HEK293 (cell line): ENCODE results near the gene AKAP8L.

Experiments used
- CTCF ChIA-PET: fragments of 350-600 bp; formaldehyde crosslinking; extraction: SDS; loops from one replicate; lab custom pipeline; 2021; ENCODE audit warnings: antibody characterized with exemption; lab: Yijun Ruan, JAX
- POLR2A ChIA-PET: fragments of 300-600 bp; formaldehyde crosslinking; extraction: SDS; loops from one replicate; lab custom pipeline; 2020; ENCODE audit warnings: antibody characterized with exemption, inconsistent platforms; lab: Yijun Ruan, JAX
- H3K27ac ChIP-seq: fragments of 200-500 bp; sonication (Bioruptor generic); 2 replicates; pipeline ENCODE4 v1.5.1; 2014; ENCODE audit warnings: low read depth, low read length, control low read depth, inconsistent platforms; ENCODE audit errors: extremely low read depth
- H3K36me3 ChIP-seq, 2 experiments: fragments of 200-500 bp in 1 of 2; sonication (Bioruptor generic) in 1 of 2; 1 replicate in 1 of 2; 2 replicates in 1 of 2; pipeline ENCODE4 v1.5.1; 2014 to 2017; ENCODE audit warnings: inconsistent platforms in 2 of 2, low read length in 2 of 2; ENCODE audit not compliant: control insufficient read depth in 2 of 2, insufficient read depth in 1 of 2
- H3K4me1 ChIP-seq: fragments of 200-500 bp; sonication (Bioruptor generic); 2 replicates; pipeline ENCODE4 v1.5.1; 2014; ENCODE audit warnings: mild to moderate bottlenecking, low read length, inconsistent platforms; ENCODE audit not compliant: control insufficient read depth, insufficient read depth
- H3K4me3 ChIP-seq: 2 replicates; pipeline ENCODE4 v1.5.1; 2011; ENCODE audit warnings: low read depth, mild to moderate bottlenecking, control low read depth, low read length, moderate library complexity
- H3K9me3 ChIP-seq: fragments of 200-500 bp; sonication (Bioruptor generic); 2 replicates; pipeline ENCODE4 v1.5.1; 2014; ENCODE audit warnings: low read depth, low read length, inconsistent platforms; ENCODE audit not compliant: control insufficient read depth, insufficient read depth
- GLIS1 ChIP-seq: fragments of 450-650 bp; formaldehyde crosslinking; IDR thresholded peaks from 2 replicates; pipeline ENCODE4 v1.5.1; 2016; ENCODE audit warnings: missing biosample characterization, missing genetic modification characterization
- KLF10 ChIP-seq: fragments of 450-650 bp; IDR thresholded peaks from 2 replicates; pipeline ENCODE4 v1.5.1; 2018; ENCODE audit warnings: missing biosample characterization, mild to moderate bottlenecking, missing genetic modification characterization
- KLF16 ChIP-seq: fragments of 450-650 bp; formaldehyde crosslinking; IDR thresholded peaks from 2 replicates; pipeline ENCODE4 v1.5.1; 2017; ENCODE audit warnings: missing biosample characterization, missing genetic modification characterization
- KLF9 ChIP-seq: fragments of 450-650 bp; formaldehyde crosslinking; IDR thresholded peaks from 2 replicates; pipeline ENCODE4 v1.5.1; 2016; ENCODE audit warnings: missing biosample characterization, missing genetic modification characterization, low read depth
- MZF1 ChIP-seq: fragments of 450-650 bp; formaldehyde crosslinking; IDR thresholded peaks from 2 replicates; pipeline ENCODE4 v1.5.1; 2017; ENCODE audit warnings: missing biosample characterization, missing genetic modification characterization, borderline replicate concordance
- TRIM28 ChIP-seq: IDR thresholded peaks from 2 replicates; pipeline ENCODE4 v1.6.1; 2011; ENCODE audit warnings: low read length, control low read depth, borderline replicate concordance
- ZBTB44 ChIP-seq: fragments of 450-650 bp; IDR thresholded peaks from 2 replicates; pipeline ENCODE4 v1.5.1; 2018; ENCODE audit warnings: missing biosample characterization, mild to moderate bottlenecking, missing genetic modification characterization
- ZEB2 ChIP-seq: fragments of 450-650 bp; formaldehyde crosslinking; IDR thresholded peaks from 2 replicates; pipeline ENCODE4 v1.5.1; 2016; ENCODE audit warnings: missing biosample characterization, missing genetic modification characterization
- ZFHX2 ChIP-seq: fragments of 450-650 bp; formaldehyde crosslinking; conservative IDR thresholded peaks from 2 replicates; pipeline ENCODE4 v1.5.1; 2016; ENCODE audit warnings: missing biosample characterization, missing genetic modification characterization
- ZNF184 ChIP-seq: fragments of 450-650 bp; IDR thresholded peaks from 2 replicates; pipeline ENCODE4 v1.5.1; 2018; ENCODE audit warnings: missing biosample characterization, mild to moderate bottlenecking, missing genetic modification characterization
- ZNF223 ChIP-seq: fragments of 450-650 bp; formaldehyde crosslinking; IDR thresholded peaks from 2 replicates; pipeline ENCODE4 v1.5.1; 2016; ENCODE audit warnings: missing biosample characterization, missing genetic modification characterization
- ZNF302 ChIP-seq: fragments of 450-650 bp; formaldehyde crosslinking; IDR thresholded peaks from 2 replicates; pipeline ENCODE4 v1.5.1; 2016; ENCODE audit warnings: missing biosample characterization, missing genetic modification characterization, low read depth
- ZNF324 ChIP-seq: fragments of 450-650 bp; formaldehyde crosslinking; IDR thresholded peaks from 2 replicates; pipeline ENCODE4 v1.5.1; 2016; ENCODE audit warnings: missing biosample characterization, missing genetic modification characterization
- ZNF350 ChIP-seq: fragments of 450-650 bp; formaldehyde crosslinking; IDR thresholded peaks from 2 replicates; pipeline ENCODE4 v1.5.0; 2017; ENCODE audit warnings: missing biosample characterization, mild to moderate bottlenecking, missing genetic modification characterization
- ZNF404 ChIP-seq: fragments of 450-650 bp; formaldehyde crosslinking; IDR thresholded peaks from 2 replicates; pipeline ENCODE4 v1.5.1; 2017; ENCODE audit warnings: missing biosample characterization, missing genetic modification characterization
- ZNF473 ChIP-seq: fragments of 450-650 bp; formaldehyde crosslinking; IDR thresholded peaks from 2 replicates; pipeline ENCODE4 v1.5.1; 2017; ENCODE audit warnings: missing biosample characterization, missing genetic modification characterization
- ZNF510 ChIP-seq: fragments of 450-650 bp; formaldehyde crosslinking; IDR thresholded peaks from 2 replicates; pipeline ENCODE4 v1.5.1; 2018; ENCODE audit warnings: mild to moderate bottlenecking, missing genetic modification characterization, missing biosample characterization; ENCODE audit not compliant: insufficient replicate concordance
- ZNF660 ChIP-seq: fragments of 450-650 bp; IDR thresholded peaks from 2 replicates; pipeline ENCODE4 v1.5.1; 2018; ENCODE audit warnings: missing biosample characterization, mild to moderate bottlenecking, missing genetic modification characterization
- ZNF670 ChIP-seq: fragments of 450-650 bp; formaldehyde crosslinking; IDR thresholded peaks from 2 replicates; pipeline ENCODE4 v1.5.1; 2016; ENCODE audit warnings: missing biosample characterization, missing genetic modification characterization, low read depth
- ZNF707 ChIP-seq: fragments of 450-650 bp; formaldehyde crosslinking; IDR thresholded peaks from 2 replicates; pipeline ENCODE4 v1.5.1; 2016; ENCODE audit warnings: missing biosample characterization, missing genetic modification characterization
- ZNF76 ChIP-seq: fragments of 450-650 bp; formaldehyde crosslinking; IDR thresholded peaks from 2 replicates; pipeline ENCODE4; 2016; ENCODE audit warnings: low read depth, missing biosample characterization, missing genetic modification characterization, borderline replicate concordance
- TF ChIP-seq, protein P1 (sequence below): fragments of 450-650 bp; formaldehyde crosslinking; IDR thresholded peaks from 2 replicates; pipeline ENCODE4 v1.5.1; 2017; ENCODE audit warnings: missing biosample characterization, missing genetic modification characterization
- TF ChIP-seq, protein P2 (sequence below): fragments of 450-650 bp; formaldehyde crosslinking; IDR thresholded peaks from 2 replicates; pipeline ENCODE4 v1.5.1; 2016; ENCODE audit warnings: missing biosample characterization, missing genetic modification characterization
- TF ChIP-seq, protein P3 (sequence below): fragments of 450-650 bp; formaldehyde crosslinking; IDR thresholded peaks from 2 replicates; pipeline ENCODE4 v1.5.1; 2016; ENCODE audit warnings: missing biosample characterization, missing genetic modification characterization

Gene AKAP8L

DNA sequence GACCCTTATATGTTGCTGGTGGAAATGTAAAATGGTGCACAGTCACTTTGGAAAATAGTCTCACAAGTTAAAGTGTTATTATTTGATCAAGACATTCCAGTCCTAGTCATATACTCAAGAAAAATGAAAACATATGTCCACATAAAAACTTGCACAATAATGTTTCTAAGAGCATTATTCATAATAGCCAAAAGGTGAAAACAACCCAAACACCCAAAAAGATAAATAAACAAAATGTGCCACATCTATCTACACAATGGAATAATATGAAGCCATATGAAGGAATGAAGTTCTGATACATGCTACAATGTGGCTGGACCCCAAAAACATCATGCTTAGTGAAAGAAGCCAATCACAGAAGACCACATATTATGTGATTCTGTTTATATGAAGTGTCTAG lies 24.8 kb downstream of the AKAP8L start:
- Histone ChIP-seq H3K36me3 (peaks cover 48 to 73% of the 10 kb centered on the region in 2 experiments), H3K27ac (no peak overlapping the region), H3K4me1 (no peaks in the 10 kb centered on the region), H3K4me3 (no peak overlapping the region), H3K9me3 (no peaks in the 10 kb centered on the region)
- TF ChIP-seq ZNF660, result no peak
- no peak for TF ChIP-seq ZNF350 (tag by site-specific recombination)
- TF ChIP-seq ZEB2 (tag by site-specific recombination), result no peak
- TF ChIP-seq TRIM28, result no peak
- TF ChIP-seq MZF1 (tag by site-specific recombination), result no peak
- ChIA-PET CTCF (no interaction called here), POLR2A (interaction anchor here (0.7 to 1.3 kb wide), 2 partner anchors 11 to 14 kb away, joined by 4 to 5 read pairs; no protein-coding TSS in a partner anchor)

DNA sequence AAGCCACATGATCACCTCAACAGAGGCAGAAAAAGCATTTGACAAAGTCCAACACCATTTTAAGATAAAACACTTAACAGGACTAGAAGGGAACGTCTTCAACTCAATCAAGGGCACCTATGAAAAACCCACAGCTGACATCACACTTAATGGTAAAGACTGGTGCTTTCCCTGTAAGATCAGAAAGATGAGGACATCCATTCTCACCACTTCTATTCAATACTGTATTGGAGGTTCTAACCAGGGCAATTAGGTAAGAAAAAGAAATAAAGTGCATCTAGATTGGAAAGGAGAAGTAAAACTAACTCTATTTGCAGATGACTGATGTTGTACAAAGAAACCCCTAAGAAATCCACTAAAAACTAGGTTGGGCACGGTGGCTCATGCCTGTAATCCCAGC lies 28.0 kb downstream of the AKAP8L start:
- Histone ChIP-seq H3K4me3 (no peak overlapping the region), H3K4me1 (no peaks in the 10 kb centered on the region), H3K27ac (no peak overlapping the region), H3K36me3 (peaks cover 40 to 57% of the 10 kb centered on the region in 2 experiments), H3K9me3 (no peaks in the 10 kb centered on the region)
- TF ChIP-seq TRIM28 (no peak), ZNF510 (tag by site-specific recombination) (no peak), ZNF223 (tag by site-specific recombination) (no peak), ZNF76 (tag by site-specific recombination) (no peak), ZNF473 (tag by site-specific recombination) (no peak), KLF9 (tag by site-specific recombination) (no peak), ZNF404 (tag by site-specific recombination) (no peak), ZNF324 (no peak), ZNF707 (no peak), ZBTB44 (tag by site-specific recombination) (no peak), ZNF670 (tag by site-specific recombination) (no peak), KLF16 (tag by site-specific recombination) (no peak), ZNF184 (no peak), ZNF302 (tag by site-specific recombination) (no peak), KLF10 (tag by site-specific recombination) (no peak), GLIS1 (tag by site-specific recombination) (no peak), ZFHX2 (tag by site-specific recombination) (no peak)
- TF ChIP-seq, protein P1, sequence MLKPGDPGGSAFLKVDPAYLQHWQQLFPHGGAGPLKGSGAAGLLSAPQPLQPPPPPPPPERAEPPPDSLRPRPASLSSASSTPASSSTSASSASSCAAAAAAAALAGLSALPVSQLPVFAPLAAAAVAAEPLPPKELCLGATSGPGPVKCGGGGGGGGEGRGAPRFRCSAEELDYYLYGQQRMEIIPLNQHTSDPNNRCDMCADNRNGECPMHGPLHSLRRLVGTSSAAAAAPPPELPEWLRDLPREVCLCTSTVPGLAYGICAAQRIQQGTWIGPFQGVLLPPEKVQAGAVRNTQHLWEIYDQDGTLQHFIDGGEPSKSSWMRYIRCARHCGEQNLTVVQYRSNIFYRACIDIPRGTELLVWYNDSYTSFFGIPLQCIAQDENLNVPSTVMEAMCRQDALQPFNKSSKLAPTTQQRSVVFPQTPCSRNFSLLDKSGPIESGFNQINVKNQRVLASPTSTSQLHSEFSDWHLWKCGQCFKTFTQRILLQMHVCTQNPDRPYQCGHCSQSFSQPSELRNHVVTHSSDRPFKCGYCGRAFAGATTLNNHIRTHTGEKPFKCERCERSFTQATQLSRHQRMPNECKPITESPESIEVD, result no peak
- TF ChIP-seq, protein P2, sequence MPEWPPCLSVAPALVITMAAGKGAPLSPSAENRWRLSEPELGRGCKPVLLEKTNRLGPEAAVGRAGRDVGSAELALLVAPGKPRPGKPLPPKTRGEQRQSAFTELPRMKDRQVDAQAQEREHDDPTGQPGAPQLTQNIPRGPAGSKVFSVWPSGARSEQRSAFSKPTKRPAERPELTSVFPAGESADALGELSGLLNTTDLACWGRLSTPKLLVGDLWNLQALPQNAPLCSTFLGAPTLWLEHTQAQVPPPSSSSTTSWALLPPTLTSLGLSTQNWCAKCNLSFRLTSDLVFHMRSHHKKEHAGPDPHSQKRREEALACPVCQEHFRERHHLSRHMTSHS (tag by site-specific recombination), result no peak
- TF ChIP-seq, protein P3, sequence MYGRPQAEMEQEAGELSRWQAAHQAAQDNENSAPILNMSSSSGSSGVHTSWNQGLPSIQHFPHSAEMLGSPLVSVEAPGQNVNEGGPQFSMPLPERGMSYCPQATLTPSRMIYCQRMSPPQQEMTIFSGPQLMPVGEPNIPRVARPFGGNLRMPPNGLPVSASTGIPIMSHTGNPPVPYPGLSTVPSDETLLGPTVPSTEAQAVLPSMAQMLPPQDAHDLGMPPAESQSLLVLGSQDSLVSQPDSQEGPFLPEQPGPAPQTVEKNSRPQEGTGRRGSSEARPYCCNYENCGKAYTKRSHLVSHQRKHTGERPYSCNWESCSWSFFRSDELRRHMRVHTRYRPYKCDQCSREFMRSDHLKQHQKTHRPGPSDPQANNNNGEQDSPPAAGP (tag by site-specific recombination), result no peak
- CTCF ChIA-PET, result no interaction called here
- POLR2A ChIA-PET, result interaction anchor here (0.6 to 0.7 kb wide), 2 partner anchors 8 to 877 kb away, joined by 5 to 7 read pairs; no protein-coding TSS in a partner anchor
